NCI-H146 treated with DMSO at 0.1 percent for 48 hours (cell line): ENCODE measurements around the gene GZMM.

Experiments
- DNase-seq: peaks from one replicate; lab custom pipeline; 2025; ENCODE audit not compliant: unreplicated experiment; lab: John Stamatoyannopoulos, UW

GZMM gene

GRCh38 chr19:511101-511851 lies 32.6 kb upstream of the GZMM start:
- peak; percentile 95 for DNase-seq

- no peak for DNase-seq
These were observed 31.1 kb upstream of the GZMM start for GRCh38 chr19:512547-513365.

- DNase-seq, result no peak
These were observed 30.3 kb upstream of the GZMM start for GRCh38 chr19:513368-514165.

GRCh38 chr19:514166-514663 lies 29.6 kb upstream of the GZMM start:
- DNase-seq, result no peak

GRCh38 chr19:517721-518597 lies 25.9 kb upstream of the GZMM start:
- DNase-seq, result no peak

- DNase-seq, result no peak
These were observed 25.1 kb upstream of the GZMM start for GRCh38 chr19:518598-519231.

- no peak for DNase-seq
These were observed 24.4 kb upstream of the GZMM start for GRCh38 chr19:519449-519865.

GRCh38 chr19:522726-523125 lies 21.1 kb upstream of the GZMM start:
- no peak for DNase-seq

GRCh38 chr19:524062-524674 lies 19.7 kb upstream of the GZMM start:
- DNase-seq, result no peak

GRCh38 chr19:525029-525428 lies 18.8 kb upstream of the GZMM start:
- no peak for DNase-seq

GRCh38 chr19:525857-526419 lies 17.9 kb upstream of the GZMM start:
- no peak for DNase-seq

- DNase-seq, result no peak
These were observed 13.5 kb upstream of the GZMM start for GRCh38 chr19:530134-531008.

- peak; percentile 38 for DNase-seq
These were observed 12.7 kb upstream of the GZMM start for GRCh38 chr19:531009-531752.

GRCh38 chr19:531753-532560 lies 11.9 kb upstream of the GZMM start, which contains the start of gene CDC34:
Gene CDC34 (plus strand): TSS chr19:531760. CDS start chr19:531932, 172 bp downstream.
- no peak for DNase-seq

GRCh38 chr19:532561-533363 lies 11.1 kb upstream of the GZMM start:
- DNase-seq, result no peak
